K562 (cell line): ENCODE results near the gene RHOBTB3. TPM values are rescaled to one million over a fixed set of nuclear protein-coding genes. Genes with fewer than 3 reads are reported as not detected.
A peak's percentile ranks its signal among the peaks of the same experiment; 100 is the strongest.

Source experiments
- ATAC-seq: fragments of 200-7000 bp; cut with Tn5 transposase; 3 replicates; pipeline ENCODE4 v1.9.1; 2020; ENCODE audit warnings: moderate library complexity
- BruUV-seq: library from RNA; stranded (reverse); fragments of 400-500 nt; replicated peaks from 2 replicates; lab custom pipeline; 2021; lab: Mats Ljungman, UMichigan
- CTCF ChIA-PET: fragments of 300-600 bp; formaldehyde crosslinking; extraction: SDS; loops from one replicate; lab custom pipeline; 2021; ENCODE audit warnings: low intra/inter-chr PET ratio; lab: Yijun Ruan, JAX
- POLR2A ChIA-PET: fragments of 300-600, 350-650 bp; sonication (Branson Sonifier 250); formaldehyde crosslinking; extraction: SDS; loops from one replicate; lab custom pipeline; 2021; ENCODE audit warnings: antibody characterized with exemption, inconsistent platforms; lab: Yijun Ruan, JAX
- DNase-seq, 4 experiments: peaks; one replicate each; pipeline versions ENCODE4 v3.0.0 to v3.0.0-alpha.2; 2011 to 2018; ENCODE audit warnings: low spot score in 3 of 4, mixed read lengths in 3 of 4; ENCODE audit errors: extremely low read depth in 1 of 4
- FAIRE-seq: peaks from 2 replicates; lab custom pipeline; 2011; peaks lifted over from hg19 to GRCh38; lab: Jason Lieb, UNC
- H2AFZ ChIP-seq: 2 replicates; pipeline ENCODE4 v1.6.0; 2011; ENCODE audit warnings: low read depth, low read length, control low read depth, inconsistent platforms
- H3K27ac ChIP-seq: fragments of 200-600 bp; 3 replicates; pipeline ENCODE4 v1.8.0; 2011; ENCODE audit warnings: low read depth, mild to moderate bottlenecking, control low read depth, inconsistent platforms, low read length, moderate library complexity, mixed read lengths; ENCODE audit errors: extremely low read depth
- H3K27me3 ChIP-seq, 2 experiments: fragments of 300-600 bp in 1 of 2; 2 replicates in 1 of 2; 3 replicates in 1 of 2; pipeline versions ENCODE4 v1.6.0 to v1.8.0; 2011; ENCODE audit warnings: inconsistent platforms in 2 of 2, low read length in 2 of 2, mild to moderate bottlenecking in 1 of 2, mixed read lengths in 1 of 2, moderate library complexity in 1 of 2; ENCODE audit not compliant: control insufficient read depth in 2 of 2, insufficient read depth in 2 of 2
- H3K36me3 ChIP-seq: fragments of 300-600 bp; 3 replicates; pipeline ENCODE4 v1.8.0; 2011; ENCODE audit warnings: mild to moderate bottlenecking, low read length, inconsistent platforms; ENCODE audit not compliant: control insufficient read depth, insufficient read depth
- H3K4me1 ChIP-seq, 2 experiments: fragments of 200-600 bp in 1 of 2; replicated peaks in 1 of 2; 2 replicates in 1 of 2; 3 replicates in 1 of 2; pipeline versions ENCODE4 v1.5.1 to v1.8.0; 2011; ENCODE audit warnings: inconsistent platforms in 2 of 2, low read length in 2 of 2, mild to moderate bottlenecking in 1 of 2, mixed read lengths in 1 of 2, moderate library complexity in 1 of 2; ENCODE audit not compliant: control insufficient read depth in 2 of 2, insufficient read depth in 2 of 2
- H3K4me2 ChIP-seq: 2 replicates; pipeline ENCODE4 v1.6.1; 2011; ENCODE audit warnings: low read length, control low read depth, inconsistent platforms, mixed read lengths; ENCODE audit not compliant: insufficient read depth
- H3K4me3 ChIP-seq: fragments of 200-600 bp; sonication (generic), shearing (Covaris generic); 2 replicates; pipeline ENCODE4 v1.5.1; 2016; ENCODE audit warnings: control low read depth, inconsistent platforms
- H3K79me2 ChIP-seq: fragments of 200-600 bp; 3 replicates; pipeline ENCODE4 v1.8.0; 2011; ENCODE audit warnings: low read length, inconsistent platforms; ENCODE audit not compliant: control insufficient read depth, insufficient read depth
- H3K9ac ChIP-seq, 2 experiments: 2 replicates each; pipeline versions ENCODE4 v1.6.0 to v1.6.1; 2011; ENCODE audit warnings: low read depth in 2 of 2, low read length in 2 of 2, control low read depth in 1 of 2, inconsistent platforms in 1 of 2, mild to moderate bottlenecking in 1 of 2, mixed read lengths in 1 of 2; ENCODE audit not compliant: insufficient read depth in 1 of 2
- H3K9me1 ChIP-seq: one replicate; pipeline ENCODE4 v1.6.0; 2011; ENCODE audit warnings: inconsistent platforms, mild to moderate bottlenecking, low read length, moderate library complexity; ENCODE audit not compliant: control insufficient read depth, insufficient read depth
- H3K9me3 ChIP-seq: replicated peaks from 2 replicates; pipeline ENCODE4 v1.5.1; 2011; ENCODE audit warnings: low read depth, low read length, inconsistent platforms; ENCODE audit not compliant: control insufficient read depth, insufficient read depth
- H4K20me1 ChIP-seq: replicated peaks from 2 replicates; pipeline ENCODE4 v1.6.1; 2011; ENCODE audit warnings: low read length, inconsistent platforms, mixed read lengths; ENCODE audit not compliant: control insufficient read depth, insufficient read depth
- HDAC3 ChIP-seq: fragments of 450-650 bp; IDR thresholded peaks from 2 replicates; pipeline ENCODE4 v1.6.1; 2018; ENCODE audit warnings: borderline replicate concordance, mild to moderate bottlenecking, moderate library complexity; ENCODE audit not compliant: partially characterized antibody
- PHF8 ChIP-seq: fragments of 200-600 bp; sonication (generic); IDR thresholded peaks from 2 replicates; pipeline ENCODE4 v1.6.1; 2012; ENCODE audit warnings: mixed run types, mild to moderate bottlenecking, inconsistent platforms, low read length, moderate library complexity, borderline replicate concordance
- UBTF ChIP-seq, 2 experiments: IDR thresholded peaks; 2 replicates each; pipeline ENCODE4 v1.6.1; 2012; ENCODE audit warnings: improper control_type of control experiment in 2 of 2, low read depth in 2 of 2, low read length in 2 of 2, borderline replicate concordance in 1 of 2
- ZBTB17 ChIP-seq: fragments of 450-650 bp; formaldehyde crosslinking; IDR thresholded peaks from 2 replicates; pipeline ENCODE4 v1.4.0; 2020; ENCODE audit warnings: mild to moderate bottlenecking
- ZFX ChIP-seq: sonication (generic); formaldehyde crosslinking; IDR thresholded peaks from 2 replicates; pipeline ENCODE4 v1.8.0; 2022; ENCODE audit warnings: mild to moderate bottlenecking, missing genetic modification reagents, moderate library complexity
- ZNF444 ChIP-seq: fragments of 250-450 bp; sonication (Bioruptor Pico); IDR thresholded peaks from 2 replicates; pipeline ENCODE4 v1.4.0; 2020; ENCODE audit warnings: mild to moderate bottlenecking, moderate library complexity
- ZNF609 ChIP-seq: sonication (generic); formaldehyde crosslinking; IDR thresholded peaks from 2 replicates; pipeline ENCODE4 v1.8.1; 2023; ENCODE audit warnings: missing genetic modification reagents, mild to moderate bottlenecking, borderline replicate concordance
- ZNF740 ChIP-seq, 3 experiments: fragments of 200-800 bp in 1 of 3; sonication (Bioruptor generic) in 1 of 3; sonication (generic) in 1 of 3; formaldehyde crosslinking in 1 of 3; IDR thresholded peaks; 2 replicates each; pipeline versions ENCODE4 v1.6.1 to v1.8.0; 2016 to 2022; ENCODE audit warnings: mild to moderate bottlenecking in 2 of 3, missing compliant biosample characterization in 2 of 3, missing genetic modification characterization in 2 of 3, missing genetic modification reagents in 1 of 3
- WGBS: fragments of 100-300 bp; shearing (Covaris generic); methylation state at CpG from one replicate; pipeline ENCODE4 v1.1.6; 2016; ENCODE audit warnings: low coverage, mixed read lengths; ENCODE audit not compliant: insufficient coverage; ENCODE audit errors: missing lambda C conversion rate; 5-methylcytosine and 5-hydroxymethylcytosine counted together
- in situ Hi-C: fragments of 300-500 bp; cut with MboI; formaldehyde crosslinking; loops from 4 replicates; pipeline ENCODE4 v1.15.0; 2018; ENCODE audit warnings: inconsistent platforms, mixed read lengths
- intact Hi-C: fragments of 100-400 bp; cut with micrococcal nuclease; formaldehyde crosslinking; loops from 2 replicates; pipeline ENCODE4 v1.14.2; 2022
- polyA plus RNA-seq, 8 experiments: library from polyadenylated mRNA; depleted of rRNA in 4 of 8; stranded (reverse) in 5 of 8; unstranded in 3 of 8; fragments of >200 nt; fragmentation: Nextera tagmentation in 2 of 8; fragmentation: Illumina TruSeq in 1 of 8; extraction: Ambion mirVana in 2 of 8; extraction: Trizol in 1 of 8; gene quantifications; 2 replicates each; pipeline versions ENCODE4 v1.2.1 to v1.2.3, GENCODE V29; 2011 to 2014; ENCODE audit warnings: inconsistent platforms in 1 of 8, missing spikeins in 1 of 8
- total RNA-seq, 7 experiments: library from RNA; depleted of rRNA in 6 of 7; stranded (reverse); fragments of >200 nt in 6 of 7; fragmentation: Illumina TruSeq in 2 of 7; extraction: Trizol in 2 of 7; gene quantifications; 2 replicates each; pipeline versions ENCODE4 v1.2.1 to v1.2.3, GENCODE V29; 2011 to 2021; ENCODE audit warnings: low replicate concordance in 1 of 7

Gene RHOBTB3
- total and polyA plus RNA-seq, 9 of the 15 experiments (the other 6 are each of a cell fraction or from before 2014, with no cell fraction given): 39.7 to 143 (median 115) TPM

- H3K9me1 ChIP-seq: no peaks in the 10 kb centered on the region
- DNase-seq (peak in 1 of 4 experiments; percentile 65), FAIRE-seq (no peak), ATAC-seq (peak; percentile 14)
- peak overlapping the region; percentile 85 for H3K27ac ChIP-seq
- WGBS: under 1% methylated on average over 56 of the region's 64 CpGs
- H4K20me1 ChIP-seq: no peaks in the 10 kb centered on the region
- no peaks in the 10 kb centered on the region for H3K9me3 ChIP-seq
- peaks cover 46% of the 10 kb centered on the region for H3K36me3 ChIP-seq
- peak overlapping the region; percentile 96 for H3K4me2 ChIP-seq
- CTCF ChIA-PET: no interaction called here
- peaks cover 75% of the 10 kb centered on the region for H3K79me2 ChIP-seq
- H3K27me3 ChIP-seq: no peaks in the 10 kb centered on the region; a peak in 1 of 5 replicates
- peak overlapping the region; percentile 81 for H3K4me3 ChIP-seq
- no peak overlapping the region for H2AFZ ChIP-seq
- peak overlapping the region; percentile 92 to 94 for H3K9ac ChIP-seq
- in situ Hi-C loops: no loop called here
- BruUV-seq: no TSS peak
- H3K4me1 ChIP-seq: peaks cover 31 to 37% of the 10 kb centered on the region in 2 experiments
- intact Hi-C loops: loop anchor here (5.0 kb wide), 1 partner anchor 110 kb away; no protein-coding TSS in a partner anchor
- POLR2A ChIA-PET: interaction anchor here (0.5 to 3.8 kb wide), 21 partner anchors 9 to 988 kb away, joined by 3 to 50 read pairs (median 5); partner anchors contain the start of gene RFESD
- TF ChIP-seq ZNF740 (CRISPR knock-in tag; IDR thresholded peaks at IDR 0.05): 0 out of 2 replicates have a peak, but pooled peaks have one; percentile 18
- TF ChIP-seq ZNF740 (tag; IDR thresholded peaks at IDR 0.05): no peak
- TF ChIP-seq ZFX (CRISPR knock-in tag): peak; percentile 16; the same call in 1 of the 2 replicates
- 0 out of 2 replicates have a peak, but pooled peaks have one; percentile 32 for TF ChIP-seq ZNF609
- 0 out of 2 replicates have a peak, but pooled peaks have one; percentile 7 for TF ChIP-seq PHF8
- peak in 1 of 2 experiments; percentile 75; a peak in 3 of 4 replicates for TF ChIP-seq UBTF (IDR thresholded peaks at IDR 0.05; ENCODE audit: borderline replicate concordance in 1 of 2, low read depth in 2 of 2, low read length in 2 of 2)
- no peak for TF ChIP-seq ZNF444 (CRISPR knock-in tag)
- no peak for TF ChIP-seq HDAC3
- TF ChIP-seq ZBTB17 (CRISPR knock-in tag): 0 out of 2 replicates have a peak, but pooled peaks have one; percentile 1
Observed at GRCh38 chr5:95731571-95732554, 727 bp downstream of the RHOBTB3 start.
